Brain microvascular endothelial cell (primary cell): ENCODE results near the gene KLHDC10.

Experiments
- DNase-seq: peaks from one replicate; pipeline ENCODE4 v3.0.0-alpha.2; 2020
- H3K27ac ChIP-seq: fragments of 250-450 bp; sonication (Bioruptor Pico); 2 replicates; pipeline ENCODE4 v1.5.1; 2020; ENCODE audit warnings: mild to moderate bottlenecking, moderate library complexity
- H3K27me3 ChIP-seq: fragments of 250-450 bp; sonication (Bioruptor Pico); replicated peaks from 2 replicates; pipeline ENCODE4 v1.5.1; 2020; ENCODE audit warnings: mild to moderate bottlenecking
- H3K36me3 ChIP-seq: fragments of 250-450 bp; sonication (Bioruptor Pico); replicated peaks from 2 replicates; pipeline ENCODE4 v1.5.1; 2020; ENCODE audit warnings: mild to moderate bottlenecking
- H3K4me3 ChIP-seq: 2 replicates; pipeline ENCODE4 v1.5.1; 2011; ENCODE audit warnings: low read depth, mild to moderate bottlenecking, control low read depth, low read length, moderate library complexity
- in situ Hi-C: cut with HindIII; loops from 2 replicates; pipeline ENCODE4 v1.10.0; 2017; ENCODE audit warnings: low sequenced_read_pairs, low pct_ligation_motif_present
- TF ChIP-seq, protein P1 (sequence below): IDR thresholded peaks from 2 replicates; pipeline ENCODE4 v1.5.1; 2011; ENCODE audit warnings: low read depth, mild to moderate bottlenecking, moderate library complexity, low read length, control low read depth, inconsistent platforms; ENCODE audit errors: missing control alignments

KLHDC10 gene

DNA sequence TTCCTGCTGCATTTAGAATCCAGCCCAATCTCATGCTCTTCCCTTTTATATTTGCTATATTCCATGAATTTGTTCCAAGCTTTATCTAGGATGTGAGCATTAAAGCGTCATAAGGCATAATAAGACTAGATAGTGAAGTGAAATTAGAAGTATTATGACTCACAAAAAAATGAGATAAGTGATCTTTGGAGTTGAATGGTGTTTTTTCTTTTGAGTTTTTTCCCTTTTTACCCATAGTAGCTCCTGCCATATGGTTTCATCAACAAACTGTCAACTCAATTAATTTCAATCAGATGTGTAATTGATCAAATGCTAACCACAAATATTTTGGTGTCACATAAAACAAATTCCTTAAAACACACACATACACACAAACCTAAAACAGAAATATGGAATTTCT, 17.0 kb downstream of the KLHDC10 start:
- TF ChIP-seq, protein P1, sequence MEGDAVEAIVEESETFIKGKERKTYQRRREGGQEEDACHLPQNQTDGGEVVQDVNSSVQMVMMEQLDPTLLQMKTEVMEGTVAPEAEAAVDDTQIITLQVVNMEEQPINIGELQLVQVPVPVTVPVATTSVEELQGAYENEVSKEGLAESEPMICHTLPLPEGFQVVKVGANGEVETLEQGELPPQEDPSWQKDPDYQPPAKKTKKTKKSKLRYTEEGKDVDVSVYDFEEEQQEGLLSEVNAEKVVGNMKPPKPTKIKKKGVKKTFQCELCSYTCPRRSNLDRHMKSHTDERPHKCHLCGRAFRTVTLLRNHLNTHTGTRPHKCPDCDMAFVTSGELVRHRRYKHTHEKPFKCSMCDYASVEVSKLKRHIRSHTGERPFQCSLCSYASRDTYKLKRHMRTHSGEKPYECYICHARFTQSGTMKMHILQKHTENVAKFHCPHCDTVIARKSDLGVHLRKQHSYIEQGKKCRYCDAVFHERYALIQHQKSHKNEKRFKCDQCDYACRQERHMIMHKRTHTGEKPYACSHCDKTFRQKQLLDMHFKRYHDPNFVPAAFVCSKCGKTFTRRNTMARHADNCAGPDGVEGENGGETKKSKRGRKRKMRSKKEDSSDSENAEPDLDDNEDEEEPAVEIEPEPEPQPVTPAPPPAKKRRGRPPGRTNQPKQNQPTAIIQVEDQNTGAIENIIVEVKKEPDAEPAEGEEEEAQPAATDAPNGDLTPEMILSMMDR: no peak
- no peaks in the 10 kb centered on the region for H3K27me3 ChIP-seq
- in situ Hi-C loops: no loop called here
- no peak overlapping the region for H3K27ac ChIP-seq
- no peak overlapping the region for H3K4me3 ChIP-seq
- no peak for DNase-seq
- H3K36me3 ChIP-seq: no peaks in the 10 kb centered on the region

- DNase-seq: no peak
- Histone ChIP-seq H3K36me3 (no peaks in the 10 kb centered on the region), H3K4me3 (no peak overlapping the region), H3K27me3 (no peaks in the 10 kb centered on the region), H3K27ac (no peak overlapping the region)
- in situ Hi-C loops: no loop called here
- TF ChIP-seq, protein P1: no peak
Observed at GRCh38 chr7:130090745-130091532, 20.6 kb downstream of the KLHDC10 start.

- H3K27me3 ChIP-seq: no peaks in the 10 kb centered on the region
- in situ Hi-C loops: no loop called here
- no peaks in the 10 kb centered on the region for H3K36me3 ChIP-seq
- H3K27ac ChIP-seq: no peak overlapping the region
- no peak for DNase-seq
- no peak overlapping the region for H3K4me3 ChIP-seq
- TF ChIP-seq, protein P1: no peak
Observed at GRCh38 chr7:130091999-130092398, 21.7 kb downstream of the KLHDC10 start.

- Histone ChIP-seq H3K27me3 (no peaks in the 10 kb centered on the region), H3K27ac (no peak overlapping the region), H3K4me3 (no peak overlapping the region), H3K36me3 (no peaks in the 10 kb centered on the region)
- in situ Hi-C loops: no loop called here
- no peak for DNase-seq
- TF ChIP-seq, protein P1: no peak
Observed at GRCh38 chr7:130092598-130092997, 22.3 kb downstream of the KLHDC10 start.

GRCh38 chr7:130095812-130096211, 25.5 kb downstream of the KLHDC10 start:
- in situ Hi-C loops: no loop called here
- no peaks in the 10 kb centered on the region for H3K36me3 ChIP-seq
- DNase-seq: no peak
- no peaks in the 10 kb centered on the region for H3K27me3 ChIP-seq
- no peak overlapping the region for H3K27ac ChIP-seq
- H3K4me3 ChIP-seq: no peak overlapping the region
- TF ChIP-seq, protein P1: no peak
